ENCODE data around the gene SETD9. TPM values are rescaled to one million over a fixed set of nuclear protein-coding genes. Genes with fewer than 3 reads are reported as not detected.
A peak's percentile ranks its signal among the peaks of the same experiment; 100 is the strongest.

The SETD9 gene
- total RNA-seq, 1 donor from 2014 or later, result 10.1 TPM

DNA sequence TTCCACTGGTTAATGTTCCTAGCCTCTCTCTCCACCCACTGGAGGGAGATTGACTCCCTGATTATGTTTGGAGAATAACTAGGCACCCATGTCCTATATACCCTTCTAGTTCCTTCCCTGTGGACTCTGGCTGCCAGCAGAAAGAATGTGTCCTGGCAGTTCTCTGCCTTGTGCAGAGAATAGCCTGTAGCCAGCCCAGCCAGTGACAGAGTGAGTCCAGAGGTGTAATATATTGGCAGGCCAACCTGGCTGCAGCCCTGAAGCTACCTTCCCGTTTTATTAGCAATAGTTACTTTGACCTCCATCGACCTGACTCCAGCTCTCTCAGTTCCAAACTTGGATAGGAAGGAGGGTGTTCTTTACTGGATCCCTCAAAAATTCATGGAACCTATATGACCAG, 8.1 kb downstream of the SETD9 start:
- Histone ChIP-seq H3K27ac (no peak overlapping the region), H3K4me1 (no peaks in the 10 kb centered on the region), H3K36me3 (peaks cover 14% of the 10 kb centered on the region), H3K27me3 (no peaks in the 10 kb centered on the region), H3K9me3 (no peaks in the 10 kb centered on the region), H3K4me3 (no peak overlapping the region)
- intact Hi-C loops (cut with DNase I), result loop anchor here (10.0 kb wide), 1 partner anchor 307 kb away; no protein-coding TSS in a partner anchor
- TF ChIP-seq, protein P1, sequence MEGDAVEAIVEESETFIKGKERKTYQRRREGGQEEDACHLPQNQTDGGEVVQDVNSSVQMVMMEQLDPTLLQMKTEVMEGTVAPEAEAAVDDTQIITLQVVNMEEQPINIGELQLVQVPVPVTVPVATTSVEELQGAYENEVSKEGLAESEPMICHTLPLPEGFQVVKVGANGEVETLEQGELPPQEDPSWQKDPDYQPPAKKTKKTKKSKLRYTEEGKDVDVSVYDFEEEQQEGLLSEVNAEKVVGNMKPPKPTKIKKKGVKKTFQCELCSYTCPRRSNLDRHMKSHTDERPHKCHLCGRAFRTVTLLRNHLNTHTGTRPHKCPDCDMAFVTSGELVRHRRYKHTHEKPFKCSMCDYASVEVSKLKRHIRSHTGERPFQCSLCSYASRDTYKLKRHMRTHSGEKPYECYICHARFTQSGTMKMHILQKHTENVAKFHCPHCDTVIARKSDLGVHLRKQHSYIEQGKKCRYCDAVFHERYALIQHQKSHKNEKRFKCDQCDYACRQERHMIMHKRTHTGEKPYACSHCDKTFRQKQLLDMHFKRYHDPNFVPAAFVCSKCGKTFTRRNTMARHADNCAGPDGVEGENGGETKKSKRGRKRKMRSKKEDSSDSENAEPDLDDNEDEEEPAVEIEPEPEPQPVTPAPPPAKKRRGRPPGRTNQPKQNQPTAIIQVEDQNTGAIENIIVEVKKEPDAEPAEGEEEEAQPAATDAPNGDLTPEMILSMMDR (IDR thresholded peaks at IDR 0.05), result no peak
- DNase-seq (no peak), ATAC-seq (no peak)

DNA sequence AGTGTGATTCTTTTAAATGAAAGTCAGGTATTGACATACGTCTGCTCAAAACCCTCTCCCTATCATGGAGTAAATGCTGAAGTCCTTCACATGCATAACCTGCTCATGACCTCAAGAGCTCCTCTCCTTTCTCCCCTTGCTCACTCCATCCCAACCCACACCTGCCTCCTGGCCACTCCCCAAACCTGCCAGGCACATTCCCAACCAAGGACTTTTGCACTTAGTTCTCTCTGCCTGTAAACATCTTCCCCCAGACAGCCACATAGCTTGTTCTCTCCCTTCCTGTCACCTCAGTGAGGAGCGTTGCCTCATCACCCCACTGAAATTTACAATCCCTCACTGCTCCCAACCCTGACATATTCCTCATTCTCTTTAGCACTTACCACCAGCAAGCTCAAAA, 8.7 kb downstream of the SETD9 start:
- Histone ChIP-seq H3K9me3 (no peaks in the 10 kb centered on the region), H3K27ac (no peak overlapping the region), H3K36me3 (peaks cover 20% of the 10 kb centered on the region), H3K4me3 (no peak overlapping the region), H3K27me3 (no peaks in the 10 kb centered on the region), H3K4me1 (no peaks in the 10 kb centered on the region)
- ATAC-seq (peak; percentile 36), DNase-seq (no peak)
- intact Hi-C loops (cut with DNase I), result loop anchor here (10.0 kb wide), 1 partner anchor 307 kb away; no protein-coding TSS in a partner anchor
- TF ChIP-seq, protein P1 (IDR thresholded peaks at IDR 0.05), result no peak

DNA sequence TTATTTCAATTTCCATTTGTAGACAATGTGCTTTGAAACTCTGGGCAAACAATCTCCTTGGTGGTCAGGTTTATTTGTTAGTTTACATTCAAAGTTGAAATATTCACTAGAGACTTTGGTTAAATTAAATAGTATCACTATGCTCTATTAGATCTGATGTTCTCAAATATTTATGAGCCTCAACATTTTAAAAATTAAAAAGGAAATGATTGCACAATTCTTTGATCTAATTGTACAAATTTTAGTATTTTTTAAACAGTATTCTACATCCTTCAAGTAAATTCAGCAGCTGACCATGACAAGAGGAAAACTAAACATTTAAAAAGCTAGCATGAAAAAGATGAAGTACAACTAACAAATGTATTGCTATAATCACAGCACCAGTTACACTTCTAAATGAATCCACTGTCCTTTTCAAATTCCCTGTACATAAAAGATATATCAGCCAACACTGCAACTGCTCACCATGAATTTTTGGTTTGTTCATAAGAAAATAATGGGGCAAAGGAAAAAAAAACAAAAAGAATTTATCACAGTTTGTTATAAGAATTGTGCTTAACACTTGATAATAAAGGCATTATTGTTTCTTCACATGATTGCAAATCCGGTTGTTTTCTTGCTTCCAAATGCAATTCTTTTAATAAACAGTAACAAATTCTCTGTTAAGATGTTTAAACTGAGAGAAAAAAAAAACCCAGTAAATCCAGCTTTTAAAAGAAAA, 10.7 kb downstream of the SETD9 start:
- ATAC-seq, result no peak
- TF ChIP-seq, protein P1 (IDR thresholded peaks at IDR 0.05), result no peak
- Histone ChIP-seq H3K9me3 (no peaks in the 10 kb centered on the region), H3K27me3 (no peaks in the 10 kb centered on the region), H3K4me1 (no peaks in the 10 kb centered on the region), H3K36me3 (peaks cover 29% of the 10 kb centered on the region), H3K4me3 (no peak overlapping the region), H3K27ac (no peak overlapping the region)
- no peak for DNase-seq
- intact Hi-C loops (cut with DNase I), result loop anchor here (10.0 kb wide), 1 partner anchor 305 kb away; no protein-coding TSS in a partner anchor

DNA sequence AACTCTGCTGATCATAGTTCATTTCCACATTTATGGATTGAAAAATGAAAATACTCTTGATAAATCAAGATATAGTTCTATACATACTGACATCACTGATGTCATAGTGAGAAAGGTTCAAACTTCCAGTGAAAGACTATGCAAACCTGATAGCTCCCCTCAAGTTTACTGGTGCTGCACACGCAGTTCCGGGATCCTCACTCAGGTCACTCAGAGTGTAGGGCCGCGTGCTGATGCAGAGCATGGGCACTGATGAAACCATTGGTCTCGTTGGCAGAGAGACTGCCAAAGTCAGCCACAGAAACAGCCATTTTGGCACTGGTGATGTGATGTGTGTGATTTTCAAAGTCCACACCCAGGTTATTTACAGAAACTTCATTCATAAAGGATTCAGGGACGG, 13.5 kb downstream of the SETD9 start:
- Histone ChIP-seq H3K27me3 (no peaks in the 10 kb centered on the region), H3K27ac (no peak overlapping the region), H3K36me3 (peaks cover 47% of the 10 kb centered on the region), H3K4me3 (no peak overlapping the region), H3K4me1 (no peaks in the 10 kb centered on the region), H3K9me3 (no peaks in the 10 kb centered on the region)
- intact Hi-C loops (cut with DNase I), result no loop called here
- DNase-seq, result no peak
- TF ChIP-seq, protein P1 (IDR thresholded peaks at IDR 0.05), result no peak
- ATAC-seq, result no peak

DNA sequence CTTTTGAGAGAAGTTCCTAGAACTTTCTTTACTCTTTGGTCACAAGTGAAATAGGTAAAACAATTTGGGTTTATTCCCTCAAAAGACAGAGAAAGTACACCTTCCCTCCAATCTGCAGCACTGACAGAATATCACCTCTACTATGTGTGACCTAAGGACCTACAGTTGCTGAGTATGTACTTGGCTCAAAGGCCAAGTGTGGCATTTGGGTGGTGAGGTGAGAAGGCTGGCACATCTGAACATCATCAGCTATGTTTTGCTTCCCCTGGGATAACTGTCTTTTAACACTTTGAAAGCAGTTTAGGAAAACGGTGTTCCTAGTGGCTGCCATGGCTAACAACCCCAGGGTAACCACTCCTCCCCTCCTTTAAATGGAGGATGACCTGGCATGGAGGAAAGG, 24.9 kb downstream of the SETD9 start:
- Histone ChIP-seq H3K27me3 (no peaks in the 10 kb centered on the region), H3K27ac (no peak overlapping the region), H3K36me3 (peaks cover 98% of the 10 kb centered on the region), H3K4me3 (no peak overlapping the region), H3K9me3 (no peaks in the 10 kb centered on the region), H3K4me1 (no peaks in the 10 kb centered on the region)
- TF ChIP-seq, protein P1 (IDR thresholded peaks at IDR 0.05), result no peak
- no peak for ATAC-seq
- intact Hi-C loops (cut with DNase I), result no loop called here
- DNase-seq, result no peak
